SK-N-SH (cell line): ENCODE results near the gene TMUB1.

Source experiments
- EZH2phosphoT487 ChIP-seq: fragments of 200-600 bp; sonication (generic); IDR thresholded peaks from 2 replicates; pipeline ENCODE4 v1.6.1; 2017; ENCODE audit warnings: low read depth, mixed run types, mild to moderate bottlenecking, antibody characterized with exemption, moderate library complexity, borderline replicate concordance
- RCOR1 ChIP-seq: fragments of 150-350 bp; IDR thresholded peaks from 2 replicates; pipeline ENCODE4 v1.6.1; 2017; ENCODE audit warnings: antibody characterized with exemption, low read length
- RXRA ChIP-seq: IDR thresholded peaks from 2 replicates; pipeline ENCODE4 v1.4.0; 2012; ENCODE audit warnings: low read depth, mild to moderate bottlenecking, borderline replicate concordance

DNA sequence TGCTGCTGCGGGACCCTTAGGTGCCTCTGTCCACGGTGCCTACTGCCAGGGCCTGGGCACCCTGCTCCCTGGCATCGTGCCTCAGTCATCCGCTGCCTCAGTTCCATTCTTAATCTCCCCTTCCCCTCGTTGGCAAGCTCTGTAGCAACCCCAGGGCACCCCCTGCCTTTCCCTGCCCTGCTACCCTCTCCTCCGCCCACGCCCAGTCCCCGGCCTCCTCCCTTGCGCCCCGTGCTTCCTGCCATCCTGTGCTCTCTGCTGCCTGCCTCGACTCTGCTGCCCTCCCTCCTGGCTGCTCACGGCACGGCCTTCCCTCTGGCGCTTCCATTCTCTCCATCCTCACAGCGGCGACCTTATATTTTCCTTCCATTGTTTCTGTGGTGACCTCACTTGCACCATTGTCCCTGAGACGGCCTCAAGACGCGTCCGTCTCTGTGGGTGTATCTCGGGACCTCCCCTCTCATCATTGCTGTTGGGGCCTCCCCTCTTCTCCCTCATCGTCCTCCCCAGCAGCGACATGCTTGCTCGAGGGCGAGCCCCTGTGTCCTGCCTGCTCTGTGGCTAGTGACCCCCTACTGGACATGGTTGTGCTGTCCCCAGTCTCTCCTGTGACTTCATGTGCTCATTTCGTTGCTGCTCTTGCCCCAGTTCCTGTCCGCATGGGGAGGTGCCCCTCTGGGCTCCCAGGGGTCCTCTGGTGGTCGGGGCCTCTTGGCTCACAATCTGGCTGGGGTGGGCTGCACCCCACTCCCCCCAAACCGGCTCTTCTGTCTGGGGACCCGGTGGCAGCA, 38.3 kb upstream of the TMUB1 start:
- TF ChIP-seq EZH2phosphoT487 (no peak), RCOR1 (no peak), RXRA (no peak)
